Hematopoietic multipotent progenitor cell treated with erythropoietin and hydrocortisone succinate and interleukin-3 and kit ligand, for 6 days (in vitro differentiated cells): ENCODE results near the gene COL6A2.

Experiments
- DNase-seq: peaks from one replicate; pipeline ENCODE4 v3.0.0-alpha.2; 2015

COL6A2 gene

GRCh38 chr21:46116189-46116775 lies 18.4 kb downstream of the COL6A2 start:
- no peak for DNase-seq

- no peak for DNase-seq
Observed at GRCh38 chr21:46116776-46117585, 19.1 kb downstream of the COL6A2 start.

GRCh38 chr21:46117586-46118315 lies 19.8 kb downstream of the COL6A2 start:
- no peak for DNase-seq

- no peak for DNase-seq
Observed at GRCh38 chr21:46118316-46119143, 20.6 kb downstream of the COL6A2 start.

GRCh38 chr21:46119144-46119636 lies 21.3 kb downstream of the COL6A2 start:
- DNase-seq: no peak

- no peak for DNase-seq
Observed at GRCh38 chr21:46119637-46120271, 21.8 kb downstream of the COL6A2 start.

GRCh38 chr21:46120301-46121285 lies 22.7 kb downstream of the COL6A2 start:
- no peak for DNase-seq

- DNase-seq: no peak
Observed at GRCh38 chr21:46121286-46122221, 23.6 kb downstream of the COL6A2 start.

- no peak for DNase-seq
Observed at GRCh38 chr21:46122237-46122671, 24.3 kb downstream of the COL6A2 start.

- DNase-seq: no peak
Observed at GRCh38 chr21:46122758-46123683, 25.1 kb downstream of the COL6A2 start.

- no peak for DNase-seq
Observed at GRCh38 chr21:46124083-46124925, 26.4 kb downstream of the COL6A2 start.

- DNase-seq: no peak
Observed at GRCh38 chr21:46124926-46125845, 27.3 kb downstream of the COL6A2 start.

GRCh38 chr21:46125846-46126301 lies 28.0 kb downstream of the COL6A2 start:
- no peak for DNase-seq

- DNase-seq: no peak
Observed at GRCh38 chr21:46126309-46127238, 28.7 kb downstream of the COL6A2 start.
